Fibroblast of villous mesenchyme (primary cell): ENCODE measurements around the gene TGM5. TPM values are rescaled to one million over a fixed set of nuclear protein-coding genes. Genes with fewer than 3 reads are reported as not detected.

Source experiments
- DNase-seq: peaks from one replicate; pipeline ENCODE4 v3.0.0-alpha.2; 2010; ENCODE audit warnings: low read depth
- H3K4me3 ChIP-seq: 2 replicates; pipeline ENCODE4 v1.5.1; 2011; ENCODE audit warnings: low read depth, mild to moderate bottlenecking, low read length
- CTCF ChIP-seq: IDR thresholded peaks from 2 replicates; pipeline ENCODE4 v1.5.1; 2012; ENCODE audit warnings: low read depth, mild to moderate bottlenecking, low read length; ENCODE audit not compliant: insufficient read depth
- total RNA-seq: library from RNA; depleted of rRNA; stranded (reverse); fragments of >200 nt; gene quantifications from 2 replicates; pipeline ENCODE4 v1.2.3, GENCODE V29; 2012

The TGM5 gene
- total RNA-seq, 1 donor: not detected

- no peak overlapping the region for H3K4me3 ChIP-seq
Observed at GRCh38 chr15:43255376-43255775, 11.4 kb downstream of the TGM5 start.

GRCh38 chr15:43253431-43254403, 13.0 kb downstream of the TGM5 start:
- H3K4me3 ChIP-seq: no peak overlapping the region
- peak; percentile 6 for DNase-seq
- no peak for TF ChIP-seq CTCF

More at GRCh38 chr15:43255376-43255775, 11.4 kb downstream of the TGM5 start:
- DNase-seq: no peak
- TF ChIP-seq CTCF: no peak

GRCh38 chr15:43251871-43252250, 14.9 kb downstream of the TGM5 start:
- no peak overlapping the region for H3K4me3 ChIP-seq
- TF ChIP-seq CTCF: no peak
- no peak for DNase-seq

GRCh38 chr15:43251185-43251870, 15.4 kb downstream of the TGM5 start:
- H3K4me3 ChIP-seq: no peak overlapping the region

GRCh38 chr15:43250785-43251184, 15.9 kb downstream of the TGM5 start:
- no peak overlapping the region for H3K4me3 ChIP-seq
- no peak for DNase-seq
- TF ChIP-seq CTCF: no peak

More at GRCh38 chr15:43251185-43251870, 15.4 kb downstream of the TGM5 start:
- DNase-seq: no peak
- no peak for TF ChIP-seq CTCF

GRCh38 chr15:43249699-43250203, 17.0 kb downstream of the TGM5 start:
- no peak for TF ChIP-seq CTCF
- DNase-seq: peak; percentile 33
- H3K4me3 ChIP-seq: no peak overlapping the region
